NK-92 treated with Interleukin-12 subunit alpha and Interleukin-12 subunit beta, amount 100 ng/mL, for 24 hours (cell line): ENCODE data around the gene WDR64.

ENCODE experiments used
- DNase-seq: peaks from one replicate; lab custom pipeline; 2025; lab: John Stamatoyannopoulos, UW

Gene WDR64

GRCh38 chr1:241738284-241739078 lies 86.4 kb downstream of the WDR64 start:
- DNase-seq, result no peak

- no peak for DNase-seq
Observed at GRCh38 chr1:241742084-241742483, 90.0 kb downstream of the WDR64 start.

- no peak for DNase-seq
Observed at GRCh38 chr1:241744591-241744990, 92.5 kb downstream of the WDR64 start.

- DNase-seq, result no peak
Observed at GRCh38 chr1:241747992-241748391, 95.9 kb downstream of the WDR64 start.

GRCh38 chr1:241749041-241749944 lies 97.2 kb downstream of the WDR64 start:
- DNase-seq, result no peak

GRCh38 chr1:241749945-241750695 lies 98.0 kb downstream of the WDR64 start:
- DNase-seq, result no peak

GRCh38 chr1:241751524-241751923 lies 99.4 kb downstream of the WDR64 start:
- DNase-seq, result no peak

- DNase-seq, result no peak
Observed at GRCh38 chr1:241762713-241763339, 110.7 kb downstream of the WDR64 start.

GRCh38 chr1:241765390-241765789 lies 113.3 kb downstream of the WDR64 start:
- no peak for DNase-seq

GRCh38 chr1:241767737-241768136 lies 115.7 kb downstream of the WDR64 start:
- no peak for DNase-seq

- DNase-seq, result no peak
Observed at GRCh38 chr1:241770115-241770514, 118.0 kb downstream of the WDR64 start.

GRCh38 chr1:241771117-241771516 lies 119.0 kb downstream of the WDR64 start:
- no peak for DNase-seq

- no peak for DNase-seq
Observed at GRCh38 chr1:241772932-241773500, 120.9 kb downstream of the WDR64 start.

GRCh38 chr1:241773991-241774390 lies 121.9 kb downstream of the WDR64 start:
- no peak for DNase-seq

GRCh38 chr1:241775021-241775420 lies 122.9 kb downstream of the WDR64 start:
- DNase-seq, result no peak

- no peak for DNase-seq
Observed at GRCh38 chr1:241776911-241777310, 124.8 kb downstream of the WDR64 start.

GRCh38 chr1:241778117-241778516 lies 126.0 kb downstream of the WDR64 start:
- no peak for DNase-seq

GRCh38 chr1:241779897-241780296 lies 127.8 kb downstream of the WDR64 start:
- DNase-seq, result no peak

GRCh38 chr1:241782396-241782795 lies 130.3 kb downstream of the WDR64 start:
- no peak for DNase-seq

- DNase-seq, result no peak
Observed at GRCh38 chr1:241787691-241788090, 135.6 kb downstream of the WDR64 start.

- DNase-seq, result no peak
Observed at GRCh38 chr1:241789061-241789460, 137.0 kb downstream of the WDR64 start.

- no peak for DNase-seq
Observed at GRCh38 chr1:241799416-241799815, 147.3 kb downstream of the WDR64 start.
